Panc1 (cell line): Measurements from ENCODE around the gene ADAMTS4. TPM values are rescaled to one million over a fixed set of nuclear protein-coding genes. Genes with fewer than 3 reads are reported as not detected.
A peak's percentile ranks its signal among the peaks of the same experiment; 100 is the strongest.

Experiments used
- ATAC-seq: fragments of 200-7000 bp; cut with Tn5 transposase; 2 replicates; pipeline ENCODE4 v1.9.1; 2020; ENCODE audit warnings: mild to moderate bottlenecking, moderate library complexity
- Bru-seq: library from RNA; stranded (reverse); fragments of 400-500 nt; gene quantifications from one replicate; lab custom pipeline; 2021; lab: Mats Ljungman, UMichigan
- BruChase-seq, 2 experiments: library from RNA; stranded (reverse); fragments of 400-500 nt; gene quantifications; one replicate each; lab custom pipeline; 2021; lab: Mats Ljungman, UMichigan
- BruUV-seq: library from RNA; stranded (reverse); fragments of 400-500 nt; replicated peaks from 2 replicates; lab custom pipeline; 2021; lab: Mats Ljungman, UMichigan
- CTCF ChIA-PET: fragments of 300-600 bp; sonication (Branson Sonifier 250); formaldehyde crosslinking; loops from one replicate; lab custom pipeline; 2022; ENCODE audit warnings: antibody characterized with exemption; lab: Charles Lee
- POLR2A ChIA-PET: fragments of 300-600 bp; sonication (Branson Sonifier 250); formaldehyde crosslinking; loops from one replicate; lab custom pipeline; 2022; ENCODE audit warnings: antibody characterized with exemption; lab: Charles Lee
- DNase-seq: peaks from one replicate; pipeline ENCODE4 v3.0.0-alpha.2; 2010; ENCODE audit warnings: low read depth, low spot score
- H3K27ac ChIP-seq: 2 replicates; pipeline ENCODE4 v1.5.1; 2011; ENCODE audit warnings: mild to moderate bottlenecking, low read length, inconsistent platforms
- H3K27me3 ChIP-seq: fragments of 200-500 bp; sonication (Bioruptor generic); 2 replicates; pipeline ENCODE4 v1.6.0; 2014; ENCODE audit warnings: low read length, inconsistent platforms; ENCODE audit not compliant: control insufficient read depth, insufficient read depth
- H3K36me3 ChIP-seq: fragments of 200-500 bp; sonication (Bioruptor generic); 2 replicates; pipeline ENCODE4 v1.5.1; 2014; ENCODE audit warnings: inconsistent platforms, mild to moderate bottlenecking, low read length, moderate library complexity; ENCODE audit not compliant: control insufficient read depth, insufficient read depth
- H3K4me1 ChIP-seq: 2 replicates; pipeline ENCODE4 v1.5.1; 2011; ENCODE audit warnings: inconsistent platforms, mild to moderate bottlenecking, low read length, moderate library complexity; ENCODE audit not compliant: control insufficient read depth, insufficient read depth
- H3K4me3 ChIP-seq, 2 experiments: 2 replicates each; pipeline ENCODE4 v1.5.1; 2011 to 2012; ENCODE audit warnings: low read depth in 2 of 2, low read length in 2 of 2, mild to moderate bottlenecking in 2 of 2, inconsistent platforms in 1 of 2, moderate library complexity in 1 of 2
- H3K9me3 ChIP-seq: fragments of 200-500 bp; sonication (Bioruptor generic); 2 replicates; pipeline ENCODE4 v1.5.1; 2014; ENCODE audit warnings: low read depth, mild to moderate bottlenecking, inconsistent platforms, low read length, moderate library complexity; ENCODE audit not compliant: control insufficient read depth, insufficient read depth
- CTCF ChIP-seq: fragments of 450-650 bp; IDR thresholded peaks from 2 replicates; pipeline ENCODE4 v1.5.1; 2017; ENCODE audit warnings: mild to moderate bottlenecking
- POLR2AphosphoS5 ChIP-seq: IDR thresholded peaks from 2 replicates; pipeline ENCODE4 v1.6.1; 2012; ENCODE audit warnings: mild to moderate bottlenecking, low read depth, low read length, moderate library complexity
- REST ChIP-seq, 2 experiments: IDR thresholded peaks; 2 replicates each; pipeline ENCODE4 v1.6.1; 2011 to 2012; ENCODE audit warnings: low read depth in 2 of 2, control low read depth in 1 of 2, low read length in 1 of 2, mild to moderate bottlenecking in 1 of 2, moderate library complexity in 1 of 2; ENCODE audit not compliant: insufficient read depth in 1 of 2
- SIN3A ChIP-seq: IDR thresholded peaks from 2 replicates; pipeline ENCODE4 v1.6.1; 2012; ENCODE audit warnings: low read depth, mild to moderate bottlenecking, low read length, moderate library complexity, borderline replicate concordance; ENCODE audit not compliant: insufficient read depth
- TCF7L2 ChIP-seq: IDR thresholded peaks from 2 replicates; pipeline ENCODE4 v1.6.1; 2011; ENCODE audit warnings: mild to moderate bottlenecking, low read depth, low read length, inconsistent platforms
- in situ Hi-C: cut with HindIII; loops from 2 replicates; pipeline ENCODE4 v1.10.0; 2016; ENCODE audit warnings: low sequenced_read_pairs, low pct_unique_long_range_greater_than_20kb
- intact Hi-C: fragments of 100-400 bp; cut with micrococcal nuclease; formaldehyde crosslinking; loops from one replicate; pipeline ENCODE4 v1.10.0; 2022; ENCODE audit not compliant: unreplicated experiment
- long read RNA-seq: library from polyadenylated mRNA; unstranded; transcript quantifications from one replicate; pipeline ENCODE4 v2.0.0, GENCODE V29; 2021; ENCODE audit not compliant: unreplicated experiment
- polyA plus RNA-seq: library from polyadenylated mRNA; unstranded; fragments of >200 nt; gene quantifications from one replicate; pipeline ENCODE4 v1.2.1, GENCODE V29; 2012; ENCODE audit warnings: missing spikeins; ENCODE audit not compliant: insufficient read length
- total RNA-seq: library from RNA; stranded (reverse); gene quantifications from one replicate; pipeline ENCODE4 v1.2.1, GENCODE V29; 2021; ENCODE audit not compliant: unreplicated experiment

Gene ADAMTS4
- total RNA-seq (0.26 TPM), Bru-seq, nascent RNA (percentile 18 among the genes with signal in this experiment), BruChase-seq, experiment 1, labeled RNA remaining after a 2-hour chase (percentile 23 among the genes with signal in this experiment), BruChase-seq, experiment 2, labeled RNA remaining after a 6-hour chase (percentile 16 among the genes with signal in this experiment)
- polyA plus RNA-seq, result 0.11 TPM
- long read RNA-seq, partial matches to known transcripts, result 0 of 1 reads
- long read RNA-seq, other reads (novel, unspliced or antisense), result 1 of 1 reads

GRCh38 chr1:161198897-161199431 is at the start of gene ADAMTS4:
Gene ADAMTS4, minus strand, starts transcription at chr1:161199054. Its CDS starts 427 bp downstream, at chr1:161198627.
- TF ChIP-seq POLR2AphosphoS5, result no peak
- no peak for TF ChIP-seq TCF7L2
- no peak for TF ChIP-seq REST (IDR thresholded peaks at IDR 0.05; ENCODE audit: insufficient read depth in 1 of 2, low read depth in 2 of 2, low read length in 1 of 2)
- TF ChIP-seq CTCF, result no peak
- no peak for TF ChIP-seq SIN3A
- no peaks in the 10 kb centered on the region for H3K27me3 ChIP-seq
- intact Hi-C loops, result no loop called here
- peak within 1 kb of the TSS; percentile 31; the same call in 1 of the 2 replicates for H3K27ac ChIP-seq
- DNase-seq (no peak), ATAC-seq (no peak)
- H3K4me3 ChIP-seq, result peak within 1 kb of the TSS in 1 of 2 experiments; percentile 14; a peak in 1 of 4 replicates
- CTCF ChIA-PET, result interaction anchor here (0.5 kb wide), 1 partner anchor 139 kb away, joined by 12 read pairs; no protein-coding TSS in a partner anchor
- no TSS peak for BruUV-seq
- POLR2A ChIA-PET, result no interaction called here
- no peaks in the 10 kb centered on the region; the same call in 1 of the 2 replicates for H3K36me3 ChIP-seq
- in situ Hi-C loops, result no loop called here
- peaks cover 38% of the 10 kb centered on the region for H3K4me1 ChIP-seq
- H3K9me3 ChIP-seq, result no peaks in the 10 kb centered on the region

GRCh38 chr1:161244888-161245287 is 46.0 kb upstream of the ADAMTS4 start:
- TF ChIP-seq REST (IDR thresholded peaks at IDR 0.05; ENCODE audit: insufficient read depth in 1 of 2, low read depth in 2 of 2, low read length in 1 of 2), result no peak
- TF ChIP-seq SIN3A, result no peak
- no peak for TF ChIP-seq TCF7L2
- TF ChIP-seq CTCF, result no peak
- no peak for TF ChIP-seq POLR2AphosphoS5
- no peak for DNase-seq
- ChIA-PET POLR2A (no interaction called here), CTCF (no interaction called here)
- ATAC-seq, result no peak
- Histone ChIP-seq H3K9me3 (no peaks in the 10 kb centered on the region), H3K27me3 (no peaks in the 10 kb centered on the region), H3K4me3 (no peak overlapping the region), H3K4me1 (no peaks in the 10 kb centered on the region), H3K27ac (no peak overlapping the region), H3K36me3 (no peaks in the 10 kb centered on the region)
- intact Hi-C loops, result no loop called here
- in situ Hi-C loops, result no loop called here
- BruUV-seq, result no TSS peak
